Fibroblast of peridontal ligament (primary cell): ENCODE results near the gene KMT2D.

ENCODE experiments used
- DNase-seq: peaks from one replicate; pipeline ENCODE4 v3.0.0-alpha.2; 2010; ENCODE audit errors: extremely low read depth

The KMT2D gene, protein sequence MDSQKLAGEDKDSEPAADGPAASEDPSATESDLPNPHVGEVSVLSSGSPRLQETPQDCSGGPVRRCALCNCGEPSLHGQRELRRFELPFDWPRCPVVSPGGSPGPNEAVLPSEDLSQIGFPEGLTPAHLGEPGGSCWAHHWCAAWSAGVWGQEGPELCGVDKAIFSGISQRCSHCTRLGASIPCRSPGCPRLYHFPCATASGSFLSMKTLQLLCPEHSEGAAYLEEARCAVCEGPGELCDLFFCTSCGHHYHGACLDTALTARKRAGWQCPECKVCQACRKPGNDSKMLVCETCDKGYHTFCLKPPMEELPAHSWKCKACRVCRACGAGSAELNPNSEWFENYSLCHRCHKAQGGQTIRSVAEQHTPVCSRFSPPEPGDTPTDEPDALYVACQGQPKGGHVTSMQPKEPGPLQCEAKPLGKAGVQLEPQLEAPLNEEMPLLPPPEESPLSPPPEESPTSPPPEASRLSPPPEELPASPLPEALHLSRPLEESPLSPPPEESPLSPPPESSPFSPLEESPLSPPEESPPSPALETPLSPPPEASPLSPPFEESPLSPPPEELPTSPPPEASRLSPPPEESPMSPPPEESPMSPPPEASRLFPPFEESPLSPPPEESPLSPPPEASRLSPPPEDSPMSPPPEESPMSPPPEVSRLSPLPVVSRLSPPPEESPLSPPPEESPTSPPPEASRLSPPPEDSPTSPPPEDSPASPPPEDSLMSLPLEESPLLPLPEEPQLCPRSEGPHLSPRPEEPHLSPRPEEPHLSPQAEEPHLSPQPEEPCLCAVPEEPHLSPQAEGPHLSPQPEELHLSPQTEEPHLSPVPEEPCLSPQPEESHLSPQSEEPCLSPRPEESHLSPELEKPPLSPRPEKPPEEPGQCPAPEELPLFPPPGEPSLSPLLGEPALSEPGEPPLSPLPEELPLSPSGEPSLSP (N-terminal part only)

DNA sequence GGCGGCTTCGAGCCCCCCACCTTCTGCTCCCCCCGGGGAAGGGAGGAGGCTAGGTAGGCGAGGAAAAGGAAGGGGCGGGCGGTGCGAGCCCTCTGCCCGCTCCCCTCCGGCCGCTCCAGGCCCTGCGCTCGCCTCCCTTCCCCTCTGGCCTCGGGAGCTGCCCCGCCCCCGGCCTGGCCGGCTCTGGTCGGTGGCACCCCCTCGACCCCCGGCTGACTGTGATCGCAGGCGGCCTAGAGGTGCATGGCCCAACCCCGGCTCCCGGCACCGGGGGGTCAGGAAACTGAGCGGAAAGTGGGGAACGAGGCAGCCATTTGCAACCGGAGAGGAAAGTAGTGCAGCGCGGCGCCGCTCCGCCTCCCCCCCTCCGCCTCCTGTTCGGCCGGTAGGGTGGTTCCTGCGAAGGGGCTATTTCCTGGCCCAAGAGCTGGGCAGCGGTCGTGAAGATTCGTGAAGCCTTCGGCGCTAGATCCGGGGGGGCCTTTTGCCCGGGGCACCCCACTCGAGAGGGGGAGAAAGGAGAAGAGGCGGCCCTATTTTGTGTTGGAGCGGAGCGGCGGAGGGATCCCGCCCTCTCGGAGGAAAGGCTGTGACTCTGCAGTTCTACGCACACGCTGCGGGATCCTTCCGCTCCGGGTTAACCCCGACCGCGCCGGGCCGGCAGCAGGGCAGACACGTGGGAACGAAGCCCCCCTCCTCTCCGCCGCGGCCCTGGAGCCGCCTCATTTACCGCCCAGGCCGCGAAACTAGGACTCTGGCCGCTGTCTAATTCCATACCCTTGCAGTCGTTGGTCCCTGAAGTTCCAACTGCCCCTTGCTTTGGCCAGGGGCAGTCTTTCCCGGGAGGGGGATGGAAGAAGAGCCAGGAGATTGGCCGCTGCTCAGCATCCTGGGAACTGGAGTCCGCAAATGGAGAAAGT is at the start of gene KMT2D:
Gene KMT2D (minus strand): TSS at position 558 of the 920 bp plus-strand sequence. CDS start 5,470 bp downstream, outside the sequence.
- peak; percentile 94 for DNase-seq

DNA sequence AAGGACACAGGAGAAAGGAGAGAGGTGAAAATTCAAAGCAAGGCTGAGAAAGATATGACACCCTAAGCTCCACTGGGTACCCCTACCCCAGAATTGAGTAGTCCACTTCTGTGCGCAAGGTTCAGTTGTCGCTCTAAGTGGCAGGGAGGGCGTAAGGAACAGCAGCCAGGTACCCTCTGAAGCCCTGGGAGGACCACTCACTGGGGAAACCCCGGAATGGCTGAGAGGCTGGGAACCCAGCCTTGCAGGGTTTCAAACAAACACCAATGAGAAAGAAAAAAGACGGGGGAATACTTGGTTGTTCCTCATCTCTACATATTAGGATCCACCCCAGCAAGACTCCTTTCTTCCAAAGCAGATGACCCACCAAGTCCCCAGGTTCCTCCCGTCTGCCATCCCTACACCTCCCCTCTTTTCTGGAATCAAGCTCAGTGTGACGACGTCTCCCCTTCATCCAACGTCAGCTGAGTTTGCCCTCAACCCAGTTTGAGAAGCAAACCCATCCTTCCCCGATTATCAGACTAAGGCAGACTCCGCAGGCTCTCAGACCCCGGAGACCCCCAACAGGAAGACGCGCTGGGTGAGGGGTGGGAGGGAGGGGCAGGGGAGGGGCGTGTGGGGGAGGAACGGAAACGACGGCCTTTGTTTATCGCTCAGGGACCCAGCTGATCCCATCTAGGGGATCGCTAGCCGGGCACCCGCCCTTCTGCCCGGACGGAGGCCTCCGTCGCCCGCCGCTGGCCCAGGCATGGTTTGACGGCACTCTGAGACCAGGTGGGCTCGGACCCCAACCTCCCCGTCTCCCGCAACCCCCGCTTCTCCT is 49.3 kb upstream of the KMT2D start:
- no peak for DNase-seq

GRCh38 chr12:49108958-49109404 is 48.4 kb upstream of the KMT2D start:
- peak; percentile 33 for DNase-seq

GRCh38 chr12:49105504-49106084 is 45.0 kb upstream of the KMT2D start:
- no peak for DNase-seq

GRCh38 chr12:49104822-49105221 is 44.2 kb upstream of the KMT2D start:
- no peak for DNase-seq

- no peak for DNase-seq
These were observed 39.8 kb upstream of the KMT2D start for GRCh38 chr12:49100380-49100779.

GRCh38 chr12:49098703-49099102 is 38.1 kb upstream of the KMT2D start:
- DNase-seq = no peak

- peak; percentile 46 for DNase-seq
These were observed 37.4 kb upstream of the KMT2D start for GRCh38 chr12:49098035-49098451.

GRCh38 chr12:49097381-49097780 is 36.8 kb upstream of the KMT2D start:
- DNase-seq = no peak

GRCh38 chr12:49094975-49095365 is 34.4 kb upstream of the KMT2D start:
- no peak for DNase-seq

- DNase-seq = no peak
These were observed 33.8 kb upstream of the KMT2D start, which contains the start of gene DHH for GRCh38 chr12:49094160-49094974. TSS of gene DHH (minus strand) at chr12:49094801. CDS start at chr12:49094512, 289 bp downstream.

DNA sequence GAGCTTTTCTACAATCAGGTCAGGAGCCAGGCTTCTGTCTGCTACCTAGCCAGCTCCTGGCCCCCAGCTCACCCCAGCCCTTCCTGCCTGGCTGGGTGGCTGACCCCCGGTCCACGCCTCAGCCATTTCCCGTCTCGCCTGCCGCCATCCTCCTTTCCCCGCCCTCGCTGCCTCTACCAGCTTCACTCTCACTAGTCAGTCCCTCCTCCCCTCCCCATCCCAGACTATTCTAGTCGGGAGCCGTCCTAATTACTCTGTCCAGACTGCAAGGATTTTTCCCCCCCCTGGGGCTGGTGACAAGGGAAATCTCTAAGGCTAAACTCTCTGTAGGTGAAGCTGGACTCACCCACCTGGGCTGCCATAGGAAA is 33.2 kb upstream of the KMT2D start:
- no peak for DNase-seq

GRCh38 chr12:49092816-49093406 is 32.3 kb upstream of the KMT2D start:
- DNase-seq = no peak

- DNase-seq = peak; percentile 33
These were observed 31.7 kb upstream of the KMT2D start for GRCh38 chr12:49092086-49092815.

GRCh38 chr12:49091836-49092085 is 31.2 kb upstream of the KMT2D start:
- DNase-seq = no peak

DNA sequence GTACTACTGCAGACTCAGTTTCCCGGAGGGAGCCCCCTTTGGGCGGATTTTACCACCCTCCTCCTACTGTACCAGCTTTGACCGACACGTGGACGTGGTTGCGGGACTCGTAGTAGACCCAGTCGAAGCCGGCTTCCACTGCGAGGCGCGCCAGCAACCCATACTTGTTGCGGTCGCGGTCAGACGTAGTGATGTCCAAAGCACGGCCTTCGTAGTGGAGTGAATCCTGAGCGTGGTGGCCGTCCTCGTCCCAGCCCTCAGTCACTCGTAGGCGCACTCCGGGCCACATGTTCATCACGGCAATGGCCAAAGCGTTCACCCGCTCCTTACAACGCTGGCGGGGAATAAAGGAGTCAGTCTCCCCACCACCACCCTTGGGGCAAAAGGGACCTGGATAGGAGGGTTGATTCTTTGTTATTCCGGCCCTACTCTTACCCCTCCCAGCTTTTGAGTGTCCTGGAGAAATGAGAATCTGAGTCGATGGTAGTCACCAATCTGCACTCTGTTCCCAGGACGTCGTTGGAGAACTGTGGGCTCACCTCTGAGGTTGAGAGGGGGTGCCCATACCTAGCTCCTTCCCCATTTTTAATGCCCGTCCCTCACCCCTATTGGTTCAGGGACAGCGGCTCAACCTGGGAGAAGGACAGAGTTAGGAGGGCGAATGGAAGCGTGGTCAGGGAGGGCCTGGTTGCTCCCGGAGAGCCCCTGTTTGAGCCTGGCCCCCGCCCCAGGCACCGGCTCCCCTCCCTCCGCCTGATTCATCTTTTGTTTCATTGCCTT is 30.7 kb upstream of the KMT2D start:
- DNase-seq = no peak
